GM19023 (cell line): Measurements from ENCODE around the gene NTM.

Experiments used
- ATAC-seq: cut with Tn5 transposase; IDR thresholded peaks from one replicate; pipeline ENCODE4 v1.9.1; 2021; ENCODE audit warnings: mild to moderate bottlenecking, moderate library complexity; ENCODE audit not compliant: unreplicated experiment

Gene NTM

GRCh38 chr11:131372234-131372962 is 2.0 kb downstream of the NTM start:
- ATAC-seq: no peak

GRCh38 chr11:131373095-131373725 is 2.8 kb downstream of the NTM start:
- ATAC-seq: no peak

GRCh38 chr11:131373756-131374155 is 3.3 kb downstream of the NTM start:
- no peak for ATAC-seq

GRCh38 chr11:131375421-131375820 is 5.0 kb downstream of the NTM start:
- ATAC-seq: no peak

GRCh38 chr11:131375915-131376314 is 5.5 kb downstream of the NTM start:
- ATAC-seq: no peak

- ATAC-seq: no peak
These were observed 8.5 kb downstream of the NTM start for GRCh38 chr11:131378931-131379330.

GRCh38 chr11:131385763-131386390 is 15.5 kb downstream of the NTM start:
- no peak for ATAC-seq

GRCh38 chr11:131386408-131386807 is 16.0 kb downstream of the NTM start:
- no peak for ATAC-seq

- no peak for ATAC-seq
These were observed 17.6 kb downstream of the NTM start for GRCh38 chr11:131388030-131388429.

GRCh38 chr11:131389582-131389981 is 19.2 kb downstream of the NTM start:
- ATAC-seq: no peak

GRCh38 chr11:131391176-131391575 is 20.8 kb downstream of the NTM start:
- no peak for ATAC-seq

GRCh38 chr11:131392528-131393255 is 22.3 kb downstream of the NTM start:
- ATAC-seq: no peak

- no peak for ATAC-seq
These were observed 23.3 kb downstream of the NTM start for GRCh38 chr11:131393691-131394090.

GRCh38 chr11:131397675-131398074 is 27.3 kb downstream of the NTM start:
- no peak for ATAC-seq

GRCh38 chr11:131402040-131402439 is 31.6 kb downstream of the NTM start:
- ATAC-seq: no peak

- no peak for ATAC-seq
These were observed 33.6 kb downstream of the NTM start for GRCh38 chr11:131404010-131404409.

GRCh38 chr11:131408025-131408640 is 37.7 kb downstream of the NTM start:
- no peak for ATAC-seq

- no peak for ATAC-seq
These were observed 38.9 kb downstream of the NTM start for GRCh38 chr11:131409345-131409744.

- ATAC-seq: no peak
These were observed 41.2 kb downstream of the NTM start for GRCh38 chr11:131411636-131412035.

GRCh38 chr11:131412061-131412460 is 41.6 kb downstream of the NTM start:
- ATAC-seq: no peak

- no peak for ATAC-seq
These were observed 42.8 kb downstream of the NTM start for GRCh38 chr11:131413217-131413616.
